Mesodermal cell (in vitro differentiated cells): Measurements from ENCODE around the gene PCSK6.
"Not testable (repeated sequence)": the region's sequence is repeated elsewhere in the genome, so short reads cannot be mapped to it uniquely, and the experiment has no call there.

Experiments
- H3K27ac ChIP-seq: 2 replicates; pipeline ENCODE4 v1.7.0; 2013; ENCODE audit warnings: mild to moderate bottlenecking, low read depth, low read length, moderate library complexity; ENCODE audit not compliant: severe bottlenecking
- H3K36me3 ChIP-seq: 2 replicates; pipeline ENCODE4 v1.7.1; 2013; ENCODE audit warnings: mild to moderate bottlenecking, low read length, moderate library complexity; ENCODE audit not compliant: control insufficient read depth, insufficient read depth
- H3K4me1 ChIP-seq: one replicate; pipeline ENCODE4 v1.7.1; 2013; ENCODE audit warnings: mild to moderate bottlenecking, low read length; ENCODE audit not compliant: insufficient read depth, control insufficient read depth, poor library complexity, severe bottlenecking
- H3K4me3 ChIP-seq: 2 replicates; pipeline ENCODE4 v1.7.0; 2013; ENCODE audit warnings: low read length, control low read depth, mild to moderate bottlenecking; ENCODE audit not compliant: insufficient read depth, poor library complexity, severe bottlenecking; ENCODE audit errors: extremely low read depth
- H3K9me3 ChIP-seq: 2 replicates; pipeline ENCODE4 v1.7.1; 2013; ENCODE audit warnings: mild to moderate bottlenecking, low read length, moderate library complexity; ENCODE audit not compliant: control insufficient read depth
- WGBS, 2 experiments: methylation state at CpG; one replicate each; pipeline ENCODE4 v1.1.5; 2013; ENCODE audit warnings: missing lambda C conversion rate in 2 of 2; ENCODE audit not compliant: insufficient coverage in 2 of 2; 5-methylcytosine and 5-hydroxymethylcytosine counted together

PCSK6 gene

GRCh38 chr15:101407966-101408775, 81.3 kb downstream of the PCSK6 start:
- no peak overlapping the region for H3K27ac ChIP-seq
- H3K4me3 ChIP-seq = no peak overlapping the region
- no peaks in the 10 kb centered on the region for H3K4me1 ChIP-seq
- WGBS, 2 experiments = 93% methylated on average over 16 to 20 of the region's 23 CpGs
- no peaks in the 10 kb centered on the region for H3K36me3 ChIP-seq
- no peaks in the 10 kb centered on the region for H3K9me3 ChIP-seq

- WGBS, 2 experiments = 87 to 96% methylated on average over 4 to 5 of the region's 5 CpGs
- H3K9me3 ChIP-seq = no peaks in the 10 kb centered on the region
- H3K27ac ChIP-seq = no peak overlapping the region
- no peaks in the 10 kb centered on the region for H3K36me3 ChIP-seq
- H3K4me1 ChIP-seq = no peaks in the 10 kb centered on the region
- H3K4me3 ChIP-seq = no peak overlapping the region
Observed at GRCh38 chr15:101407439-101407838, 82.1 kb downstream of the PCSK6 start.

GRCh38 chr15:101406526-101407195, 82.8 kb downstream of the PCSK6 start:
- Histone ChIP-seq H3K4me1 (no peaks in the 10 kb centered on the region), H3K9me3 (no peaks in the 10 kb centered on the region), H3K27ac (no peak overlapping the region), H3K4me3 (no peak overlapping the region), H3K36me3 (no peaks in the 10 kb centered on the region)
- WGBS, 2 experiments = 90 to 91% methylated on average over 14 to 18 of the region's 20 CpGs

- Histone ChIP-seq H3K36me3 (no peaks in the 10 kb centered on the region), H3K4me3 (no peak overlapping the region)
- WGBS, 2 experiments = 91% methylated on average over 8 to 10 of the region's 12 CpGs
Observed at GRCh38 chr15:101406036-101406435, 83.5 kb downstream of the PCSK6 start.

GRCh38 chr15:101404245-101404644, 85.3 kb downstream of the PCSK6 start:
- Histone ChIP-seq H3K36me3 (no peaks in the 10 kb centered on the region), H3K4me3 (no peak overlapping the region), H3K4me1 (no peaks in the 10 kb centered on the region), H3K27ac (no peak overlapping the region), H3K9me3 (no peaks in the 10 kb centered on the region)
- WGBS, 2 experiments = 96 to 98% methylated on average over 4 to 6 of the region's 6 CpGs

More at GRCh38 chr15:101406036-101406435, 83.5 kb downstream of the PCSK6 start:
- Histone ChIP-seq H3K27ac (no peak overlapping the region), H3K4me1 (no peaks in the 10 kb centered on the region), H3K9me3 (no peaks in the 10 kb centered on the region)

- not testable (repeated sequence) for H3K27ac ChIP-seq
- no CpG with 5 or more reads among the region's 4 CpGs for WGBS, 2 experiments
Observed at GRCh38 chr15:101402883-101403282, 86.6 kb downstream of the PCSK6 start.

GRCh38 chr15:101401286-101401685, 88.2 kb downstream of the PCSK6 start:
- H3K36me3 ChIP-seq = no peaks in the 10 kb centered on the region
- no peak overlapping the region for H3K27ac ChIP-seq
- no peaks in the 10 kb centered on the region for H3K9me3 ChIP-seq
- WGBS, 2 experiments = 90 to 96% methylated on average over 8 of the region's 8 CpGs
- H3K4me3 ChIP-seq = no peak overlapping the region
- H3K4me1 ChIP-seq = peaks cover 6% of the 10 kb centered on the region

More at GRCh38 chr15:101402883-101403282, 86.6 kb downstream of the PCSK6 start:
- H3K9me3 ChIP-seq, H3K4me1 ChIP-seq, H3K4me3 ChIP-seq, H3K36me3 ChIP-seq: not testable (repeated sequence)

GRCh38 chr15:101399431-101399830, 90.1 kb downstream of the PCSK6 start:
- Histone ChIP-seq H3K27ac (no peak overlapping the region), H3K4me1 (peaks cover 6% of the 10 kb centered on the region), H3K4me3 (no peak overlapping the region), H3K9me3 (no peaks in the 10 kb centered on the region), H3K36me3 (no peaks in the 10 kb centered on the region)
- WGBS, 2 experiments = 88 to 97% methylated on average over 5 to 6 of the region's 6 CpGs

GRCh38 chr15:101398247-101398646, 91.3 kb downstream of the PCSK6 start:
- WGBS, 2 experiments = 94 to 95% methylated on average over 24 of the region's 24 CpGs
- Histone ChIP-seq H3K9me3 (no peaks in the 10 kb centered on the region), H3K27ac (no peak overlapping the region), H3K36me3 (no peaks in the 10 kb centered on the region), H3K4me3 (no peak overlapping the region), H3K4me1 (peaks cover 6% of the 10 kb centered on the region)

- no peaks in the 10 kb centered on the region for H3K36me3 ChIP-seq
- no peak overlapping the region for H3K27ac ChIP-seq
- H3K9me3 ChIP-seq = no peaks in the 10 kb centered on the region
- peaks cover 6% of the 10 kb centered on the region for H3K4me1 ChIP-seq
- H3K4me3 ChIP-seq = no peak overlapping the region
- WGBS, 2 experiments = 90 to 97% methylated on average over 8 to 12 of the region's 12 CpGs
Observed at GRCh38 chr15:101397521-101398003, 91.9 kb downstream of the PCSK6 start.
